Nephron progenitor cell (in vitro differentiated cells): Measurements from ENCODE around the gene FBN3.

Experiments used
- DNase-seq: peaks from one replicate; pipeline ENCODE4 v3.0.0; 2021
- H3K27ac Mint-ChIP-seq: 2 replicates; pipeline ENCODE4 v1.8.0; 2021; ENCODE audit warnings: mild to moderate bottlenecking, moderate library complexity, mixed read lengths
- H3K27me3 Mint-ChIP-seq: 2 replicates; pipeline ENCODE4 v1.8.0; 2021; ENCODE audit warnings: mild to moderate bottlenecking, low read depth, mixed read lengths; ENCODE audit not compliant: poor library complexity
- H3K36me3 Mint-ChIP-seq: 2 replicates; pipeline ENCODE4 v1.8.0; 2021; ENCODE audit warnings: low read depth, mixed read lengths
- H3K4me1 Mint-ChIP-seq: 2 replicates; pipeline ENCODE4 v1.8.0; 2021; ENCODE audit warnings: mixed read lengths
- H3K4me3 Mint-ChIP-seq: 2 replicates; pipeline ENCODE4 v1.8.0; 2021; ENCODE audit warnings: mild to moderate bottlenecking, moderate library complexity, mixed read lengths
- H3K9me3 Mint-ChIP-seq: 2 replicates; pipeline ENCODE4 v1.8.0; 2021; ENCODE audit warnings: mild to moderate bottlenecking, moderate library complexity, mixed read lengths
- CTCF ChIP-seq: fragments of 200-600 bp; sonication (generic); IDR thresholded peaks from 2 replicates; pipeline ENCODE4 v1.5.0; 2021; ENCODE audit warnings: antibody characterized with exemption

The FBN3 gene

GRCh38 chr19:8056533-8056932 is 92.9 kb downstream of the FBN3 start:
- no peak overlapping the region for H3K27ac Mint-ChIP-seq
- no peak for TF ChIP-seq CTCF
- H3K36me3 Mint-ChIP-seq = peaks cover 3% of the 10 kb centered on the region
- H3K27me3 Mint-ChIP-seq = peaks cover 16% of the 10 kb centered on the region
- H3K4me3 Mint-ChIP-seq = no peak overlapping the region
- no peak for DNase-seq
- H3K4me1 Mint-ChIP-seq = peaks cover 5% of the 10 kb centered on the region
- H3K9me3 Mint-ChIP-seq = no peaks in the 10 kb centered on the region

- H3K27ac Mint-ChIP-seq = no peak overlapping the region
- no peak overlapping the region for H3K4me3 Mint-ChIP-seq
- DNase-seq = no peak
- peaks cover 25% of the 10 kb centered on the region for H3K27me3 Mint-ChIP-seq
- peaks cover 5% of the 10 kb centered on the region for H3K4me1 Mint-ChIP-seq
- no peak for TF ChIP-seq CTCF
- no peaks in the 10 kb centered on the region for H3K36me3 Mint-ChIP-seq
- no peaks in the 10 kb centered on the region for H3K9me3 Mint-ChIP-seq
These were observed 95.2 kb downstream of the FBN3 start for GRCh38 chr19:8054169-8054568.

DNA sequence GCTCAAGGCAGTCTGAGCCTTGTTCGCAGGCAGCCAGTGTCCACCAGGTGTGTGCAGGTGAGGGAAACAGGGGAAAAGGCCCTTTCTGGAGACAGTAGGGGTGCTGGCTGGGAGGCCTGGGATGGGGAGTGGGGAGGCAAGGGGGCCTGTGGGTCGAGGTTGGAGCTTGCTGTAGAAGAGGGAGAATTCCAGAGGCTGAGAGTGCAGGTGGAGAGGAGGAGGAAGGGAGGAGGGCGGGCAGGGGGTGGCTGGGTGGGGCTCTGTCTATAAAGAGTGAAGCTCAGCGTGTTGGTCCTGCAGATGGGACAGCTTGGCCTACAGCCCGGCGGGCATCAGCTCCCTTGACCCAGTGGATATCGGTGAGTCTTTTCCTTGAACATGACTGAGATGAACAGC is 96.9 kb downstream of the FBN3 start, which contains the start of gene CCL25:
CCL25 (plus strand) TSS at position 297 of the 396 bp plus-strand sequence. CDS start 290 bp downstream, outside the sequence.
- no peak for TF ChIP-seq CTCF
- H3K4me3 Mint-ChIP-seq = no peak within 1 kb of the TSS
- no peaks in the 10 kb centered on the region for H3K9me3 Mint-ChIP-seq
- H3K36me3 Mint-ChIP-seq = no peaks in the 10 kb centered on the region
- H3K27ac Mint-ChIP-seq = no peak within 1 kb of the TSS
- H3K4me1 Mint-ChIP-seq = peaks cover 5% of the 10 kb centered on the region
- DNase-seq = no peak
- H3K27me3 Mint-ChIP-seq = peaks cover 39% of the 10 kb centered on the region

DNA sequence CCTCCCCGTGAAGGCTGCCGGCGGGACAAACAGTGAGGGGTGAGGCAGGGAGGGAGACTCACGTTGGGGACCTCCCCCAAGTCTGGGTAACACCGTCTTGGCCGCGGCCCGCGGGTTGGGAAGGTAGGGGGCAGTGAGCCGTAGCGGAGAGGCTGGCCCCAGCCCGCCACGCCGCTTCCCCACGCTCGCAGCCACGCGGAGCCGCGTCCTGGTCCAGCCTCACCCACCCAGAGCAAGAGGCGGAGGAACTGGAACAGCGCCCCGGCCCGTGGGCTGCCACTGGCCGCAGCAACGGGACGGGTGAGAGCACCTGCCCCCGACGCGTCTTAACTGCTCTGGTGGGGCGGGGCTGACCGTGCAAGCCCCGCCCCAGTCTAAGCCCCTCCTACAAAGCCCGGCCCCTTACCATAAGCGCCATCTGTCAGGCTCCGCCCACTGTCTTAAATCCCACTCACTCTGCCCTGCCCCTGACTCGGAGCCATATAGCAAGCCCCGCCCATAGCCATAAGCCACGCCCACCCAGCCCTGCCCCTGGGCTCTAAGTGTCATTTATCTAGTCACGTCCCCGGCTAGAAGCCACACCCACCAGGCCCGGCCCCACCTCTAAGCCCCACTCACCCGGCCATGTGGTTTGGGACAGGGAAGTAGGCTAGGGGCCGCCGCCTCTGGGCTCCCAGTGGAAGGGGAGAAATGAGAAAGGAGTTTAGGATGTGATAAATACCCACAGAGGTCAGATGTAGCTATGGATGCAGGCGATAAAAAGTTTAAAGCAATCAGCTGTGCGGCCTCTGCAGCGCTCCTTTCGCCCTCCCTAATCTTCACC is 98.9 kb downstream of the FBN3 start:
- H3K27me3 Mint-ChIP-seq = peaks cover 55% of the 10 kb centered on the region
- no peaks in the 10 kb centered on the region for H3K9me3 Mint-ChIP-seq
- H3K4me3 Mint-ChIP-seq = peak overlapping the region; percentile 49
- DNase-seq = peak; percentile 99
- no peak for TF ChIP-seq CTCF
- no peak overlapping the region for H3K27ac Mint-ChIP-seq
- peaks cover 5% of the 10 kb centered on the region for H3K4me1 Mint-ChIP-seq
- H3K36me3 Mint-ChIP-seq = no peaks in the 10 kb centered on the region

DNA sequence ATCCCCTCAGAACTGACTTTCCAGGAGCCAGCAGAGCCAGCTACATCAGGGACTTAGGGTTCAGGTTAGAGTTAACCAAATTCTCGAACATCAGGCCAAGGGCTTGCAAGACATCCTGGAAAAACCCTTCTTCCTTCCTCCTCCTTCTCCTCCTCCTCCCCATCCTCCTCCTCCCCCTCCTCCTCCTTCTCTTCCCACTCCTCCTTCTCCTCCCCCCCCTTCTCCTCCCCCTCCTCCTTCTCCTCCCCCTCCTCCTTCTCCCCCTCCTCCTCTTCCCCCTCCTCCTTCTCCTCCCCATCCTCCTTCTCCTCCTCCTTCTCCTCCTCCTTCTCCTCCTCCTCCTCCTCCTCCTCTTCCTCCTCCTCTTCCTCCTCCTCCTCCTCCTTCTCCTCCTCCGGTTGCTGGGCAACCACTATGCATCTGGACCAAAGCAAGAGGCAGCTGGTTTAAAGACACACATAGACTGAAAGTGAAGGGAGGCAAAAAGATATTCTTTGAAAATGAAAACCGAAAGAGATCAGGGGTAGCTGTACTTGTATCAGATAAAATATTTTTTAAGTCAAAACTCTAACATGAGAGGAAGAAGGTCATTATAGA is 102.7 kb downstream of the FBN3 start:
- Mint-ChIP-seq H3K4me1 (no peaks in the 10 kb centered on the region), H3K4me3 (no peak overlapping the region), H3K36me3 (no peaks in the 10 kb centered on the region)

More for the DNA sequence above, 102.7 kb downstream of the FBN3 start:
- TF ChIP-seq CTCF = no peak
- DNase-seq = no peak
- Mint-ChIP-seq H3K27me3 (peaks cover 43% of the 10 kb centered on the region), H3K9me3 (no peaks in the 10 kb centered on the region), H3K27ac (no peak overlapping the region)
